NCI-H460 (cell line): ENCODE results near the gene NLRP5. TPM values are rescaled to one million over a fixed set of nuclear protein-coding genes. Genes with fewer than 3 reads are reported as not detected.

ENCODE experiments used
- small RNA-seq, 2 experiments: library from RNA; depleted of rRNA; stranded (forward); fragments of <200 nt; gene quantifications; one replicate each; pipeline ENCODE3, GENCODE V24; 2014
- total RNA-seq: library from RNA; depleted of rRNA; stranded (reverse); fragments of >200 nt; shearing (Covaris generic); gene quantifications from 2 replicates; pipeline ENCODE4 v1.2.3, GENCODE V29; 2014; rRNA removed

The NLRP5 gene
- total RNA-seq, 1 experiment from 2014 or later: not detected

Small RNA genes lying within 50 kb of the gene (small RNA-seq; reads per million reads assigned to genes)
- gene RF00019: 0 reads per million in 2 experiments

Other genes with a start within 250 kb of the NLRP5 start
- gene NLRP9, start 248.4 kb upstream of the NLRP5 start, total RNA-seq: not detected in 2 replicates
- gene RFPL4A, start 227.7 kb upstream of the NLRP5 start, total RNA-seq: not detected in 2 replicates
- not detected in 2 replicates for gene RFPL4AL1, start 217.7 kb upstream of the NLRP5 start, total RNA-seq
- not detected in 2 replicates for gene NLRP11, start 154.8 kb upstream of the NLRP5 start, total RNA-seq
- not detected in 2 replicates for gene NLRP4, start 150.2 kb upstream of the NLRP5 start, total RNA-seq
- gene NLRP13, start 54.4 kb upstream of the NLRP5 start, total RNA-seq: not detected in 2 replicates
- gene NLRP8, start 38.9 kb upstream of the NLRP5 start, total RNA-seq: not detected in 2 replicates
- 26.8 and 32.8 TPM in 2 replicates for gene ZNF787, start 134.5 kb downstream of the NLRP5 start, total RNA-seq
- 9.0 and 10.7 TPM in 2 replicates for gene ZNF444, start 154.5 kb downstream of the NLRP5 start, total RNA-seq
- gene GALP, start 189.2 kb downstream of the NLRP5 start, total RNA-seq: 0.22 TPM in 1 of 2 replicates, not detected in the other
- not detected in 2 replicates for gene ZSCAN5B, start 211.0 kb downstream of the NLRP5 start, total RNA-seq
- not detected in 2 replicates for gene ZSCAN5C, start 215.5 kb downstream of the NLRP5 start, total RNA-seq